Gastroesophageal sphincter (tissue), 3 donors: ENCODE measurements around the gene PPP1R14B.

Source experiments
- EP300 ChIP-seq: sonication (generic); formaldehyde crosslinking; IDR thresholded peaks from one replicate; pipeline ENCODE4 v1.6.1; 2017; ENCODE audit warnings: antibody characterized with exemption, mild to moderate bottlenecking
- POLR2A ChIP-seq, 2 donors: fragments of 450-650 bp; IDR thresholded peaks; one replicate each; pipeline ENCODE4 v1.6.1; 2017; ENCODE audit warnings: antibody characterized with exemption in 2 of 2, mild to moderate bottlenecking in 2 of 2, moderate library complexity in 1 of 2
- POLR2AphosphoS5 ChIP-seq: sonication (generic); formaldehyde crosslinking; IDR thresholded peaks from one replicate; pipeline ENCODE4 v1.6.1; 2017; ENCODE audit warnings: antibody characterized with exemption
- TF ChIP-seq, protein P1 (sequence below), 4 experiments: fragments of 200-600 bp in 2 of 4; fragments of 450-650 bp in 2 of 4; sonication (generic) in 1 of 4; IDR thresholded peaks; one replicate each; pipeline ENCODE4 v1.5.1; 2017 to 2019; ENCODE audit warnings: antibody characterized with exemption in 4 of 4, mild to moderate bottlenecking in 2 of 4, moderate library complexity in 2 of 4

- TF ChIP-seq POLR2A (IDR thresholded peaks at IDR 0.05) (no peak), EP300 (no peak), POLR2AphosphoS5 (no peak)
- TF ChIP-seq, protein P1, sequence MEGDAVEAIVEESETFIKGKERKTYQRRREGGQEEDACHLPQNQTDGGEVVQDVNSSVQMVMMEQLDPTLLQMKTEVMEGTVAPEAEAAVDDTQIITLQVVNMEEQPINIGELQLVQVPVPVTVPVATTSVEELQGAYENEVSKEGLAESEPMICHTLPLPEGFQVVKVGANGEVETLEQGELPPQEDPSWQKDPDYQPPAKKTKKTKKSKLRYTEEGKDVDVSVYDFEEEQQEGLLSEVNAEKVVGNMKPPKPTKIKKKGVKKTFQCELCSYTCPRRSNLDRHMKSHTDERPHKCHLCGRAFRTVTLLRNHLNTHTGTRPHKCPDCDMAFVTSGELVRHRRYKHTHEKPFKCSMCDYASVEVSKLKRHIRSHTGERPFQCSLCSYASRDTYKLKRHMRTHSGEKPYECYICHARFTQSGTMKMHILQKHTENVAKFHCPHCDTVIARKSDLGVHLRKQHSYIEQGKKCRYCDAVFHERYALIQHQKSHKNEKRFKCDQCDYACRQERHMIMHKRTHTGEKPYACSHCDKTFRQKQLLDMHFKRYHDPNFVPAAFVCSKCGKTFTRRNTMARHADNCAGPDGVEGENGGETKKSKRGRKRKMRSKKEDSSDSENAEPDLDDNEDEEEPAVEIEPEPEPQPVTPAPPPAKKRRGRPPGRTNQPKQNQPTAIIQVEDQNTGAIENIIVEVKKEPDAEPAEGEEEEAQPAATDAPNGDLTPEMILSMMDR (IDR thresholded peaks at IDR 0.05): no peak
Observed at GRCh38 chr11:64259533-64260067, 12.9 kb upstream of the PPP1R14B start.
